Fibroblast of lung (primary cell): ENCODE results near the gene POTEC. TPM values are rescaled to one million over a fixed set of nuclear protein-coding genes. Genes with fewer than 3 reads are reported as not detected.
"Not testable (repeated sequence)": the region's sequence is repeated elsewhere in the genome, so short reads cannot be mapped to it uniquely, and the experiment has no call there.

Experiments
- DNase-seq, 2 donors: peaks; one replicate each; pipeline versions ENCODE4 v3.0.0 to v3.0.0-alpha.2; 2010; ENCODE audit warnings: low read depth in 2 of 2
- H2AFZ ChIP-seq: 2 replicates; pipeline ENCODE4 v1.5.1; 2012; ENCODE audit warnings: low read length, control low read depth, inconsistent platforms
- H3K27ac ChIP-seq: 2 replicates; pipeline ENCODE4 v1.5.1; 2011; ENCODE audit warnings: low read length, control low read depth; ENCODE audit not compliant: insufficient read depth
- H3K27me3 ChIP-seq: 2 replicates; pipeline ENCODE4 v1.5.1; 2011; ENCODE audit warnings: mild to moderate bottlenecking, low read length; ENCODE audit not compliant: control insufficient read depth, insufficient read depth
- H3K36me3 ChIP-seq: 2 replicates; pipeline ENCODE4 v1.5.1; 2011; ENCODE audit warnings: low read length; ENCODE audit not compliant: control insufficient read depth, insufficient read depth
- H3K4me1 ChIP-seq: 2 replicates; pipeline ENCODE4 v1.5.1; 2011; ENCODE audit warnings: low read length; ENCODE audit not compliant: control insufficient read depth, insufficient read depth; ENCODE audit errors: extremely low read depth
- H3K4me2 ChIP-seq: 2 replicates; pipeline ENCODE4 v1.5.1; 2011; ENCODE audit warnings: low read length, control low read depth; ENCODE audit not compliant: insufficient read depth; ENCODE audit errors: extremely low read depth
- H3K4me3 ChIP-seq, 4 experiments: fragments of 200-600 bp in 1 of 4; sonication (generic) in 1 of 4; replicated peaks in 1 of 4; 2 replicates each; pipeline ENCODE4 v1.5.1; 2011 to 2016; ENCODE audit warnings: low read length in 4 of 4, low read depth in 3 of 4, mild to moderate bottlenecking in 3 of 4, control low read depth in 2 of 4, inconsistent platforms in 1 of 4, mixed read lengths in 1 of 4; ENCODE audit not compliant: insufficient read depth in 1 of 4; ENCODE audit errors: control extremely low read depth in 1 of 4
- H3K79me2 ChIP-seq: 2 replicates; pipeline ENCODE4 v1.5.1; 2012; ENCODE audit warnings: mild to moderate bottlenecking, low read length, inconsistent platforms; ENCODE audit not compliant: control insufficient read depth, insufficient read depth
- H3K9ac ChIP-seq: 2 replicates; pipeline ENCODE4 v1.5.1; 2011; ENCODE audit warnings: mild to moderate bottlenecking, low read length, control low read depth; ENCODE audit not compliant: insufficient read depth
- H3K9me3 ChIP-seq: 2 replicates; pipeline ENCODE4 v1.5.1; 2012; ENCODE audit warnings: low read depth, low read length; ENCODE audit not compliant: control insufficient read depth, insufficient read depth
- H4K20me1 ChIP-seq: 2 replicates; pipeline ENCODE4 v1.5.1; 2011; ENCODE audit warnings: low read length; ENCODE audit not compliant: control insufficient read depth, insufficient read depth; ENCODE audit errors: extremely low read depth
- polyA plus RNA-seq, 2 donors: library from polyadenylated mRNA; depleted of rRNA in 1 of 2; stranded (reverse) in 1 of 2; unstranded in 1 of 2; fragments of >200 nt; gene quantifications; 2 replicates each; pipeline ENCODE4 v1.2.1, GENCODE V29; 2011 to 2012; ENCODE audit warnings: missing spikeins in 1 of 2
- total RNA-seq: library from RNA; depleted of rRNA; stranded (reverse); fragments of >200 nt; gene quantifications from 2 replicates; pipeline ENCODE4 v1.2.1, GENCODE V29; 2014

Gene POTEC
- total and polyA plus RNA-seq, 2 donors (not counting 1 experiment from before 2014, with no cell fraction given), result not detected

- H3K9me3 ChIP-seq, H3K9ac ChIP-seq: not testable (repeated sequence)
Measured at GRCh38 chr18:14474007-14474720, 69.2 kb downstream of the POTEC start.

GRCh38 chr18:14473250-14474006 is 70.0 kb downstream of the POTEC start:
- H3K9me3 ChIP-seq, H3K4me2 ChIP-seq, H3K9ac ChIP-seq, H3K27ac ChIP-seq, H3K79me2 ChIP-seq, DNase-seq, H3K4me1 ChIP-seq, H4K20me1 ChIP-seq, H2AFZ ChIP-seq, H3K27me3 ChIP-seq, H3K36me3 ChIP-seq, H3K4me3 ChIP-seq: not testable (repeated sequence)

More at GRCh38 chr18:14474007-14474720, 69.2 kb downstream of the POTEC start:
- H3K79me2 ChIP-seq, H3K36me3 ChIP-seq, H4K20me1 ChIP-seq, H3K4me2 ChIP-seq, H2AFZ ChIP-seq, DNase-seq, H3K4me3 ChIP-seq, H3K27me3 ChIP-seq, H3K4me1 ChIP-seq, H3K27ac ChIP-seq: not testable (repeated sequence)

- H3K4me3 ChIP-seq, H3K9me3 ChIP-seq, H3K27ac ChIP-seq, H2AFZ ChIP-seq, H3K79me2 ChIP-seq, H3K27me3 ChIP-seq, H3K4me1 ChIP-seq, H3K9ac ChIP-seq, H3K4me2 ChIP-seq, H3K36me3 ChIP-seq, H4K20me1 ChIP-seq, DNase-seq: not testable (repeated sequence)
Measured at GRCh38 chr18:14471286-14471685, 72.1 kb downstream of the POTEC start.

- not testable (repeated sequence) for H4K20me1 ChIP-seq, H2AFZ ChIP-seq, H3K27ac ChIP-seq, H3K79me2 ChIP-seq, H3K9me3 ChIP-seq, H3K9ac ChIP-seq, DNase-seq, H3K4me3 ChIP-seq, H3K36me3 ChIP-seq, H3K4me1 ChIP-seq, H3K27me3 ChIP-seq, H3K4me2 ChIP-seq
Measured at GRCh38 chr18:14470446-14470845, 73.0 kb downstream of the POTEC start.

- not testable (repeated sequence) for H4K20me1 ChIP-seq, H3K4me1 ChIP-seq, H3K4me2 ChIP-seq, H3K9ac ChIP-seq, H3K27me3 ChIP-seq, H3K36me3 ChIP-seq, H3K79me2 ChIP-seq, H3K4me3 ChIP-seq, H2AFZ ChIP-seq, H3K9me3 ChIP-seq, H3K27ac ChIP-seq
- DNase-seq, result peak in 1 of 2 donors; percentile 4
Measured at GRCh38 chr18:14470046-14470445, 73.4 kb downstream of the POTEC start.

- not testable (repeated sequence) for H3K4me1 ChIP-seq, H3K36me3 ChIP-seq, H3K4me3 ChIP-seq, H3K79me2 ChIP-seq, H3K9me3 ChIP-seq, H3K27ac ChIP-seq, H2AFZ ChIP-seq, H3K4me2 ChIP-seq, H3K9ac ChIP-seq, DNase-seq, H3K27me3 ChIP-seq, H4K20me1 ChIP-seq
Measured at GRCh38 chr18:14465989-14466388, 77.4 kb downstream of the POTEC start.
